ENCODE results near the gene KRT20.

The KRT20 gene

DNA sequence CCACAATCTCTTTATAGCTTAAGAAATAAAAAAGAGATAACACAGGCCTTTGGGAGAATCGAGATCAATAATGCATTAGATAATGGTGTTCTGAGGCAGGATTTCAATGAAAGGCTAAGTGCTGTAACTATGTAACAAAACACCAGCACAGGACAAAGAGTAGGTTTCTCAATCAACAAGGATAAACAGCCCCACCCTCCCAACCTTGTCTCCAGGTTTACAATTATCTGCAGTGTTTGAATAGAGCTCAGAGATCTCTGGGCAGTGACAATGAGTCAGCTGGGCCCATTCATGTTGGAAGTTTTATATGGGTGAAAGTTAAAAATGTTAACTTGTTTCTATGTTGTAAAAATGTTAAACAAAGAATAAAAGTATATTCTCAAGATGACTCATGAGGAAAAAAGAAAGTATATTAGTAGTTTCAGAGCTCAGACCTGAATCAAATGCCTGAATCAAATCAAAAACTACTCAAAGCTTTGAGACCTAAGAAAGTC is 17.0 kb upstream of the KRT20 start:
- no CpG with 5 or more reads among the region's 1 CpG for WGBS (ENCODE audit: insufficient coverage)
- Histone ChIP-seq H3K27me3 (replicated peaks in 2 of 5; ENCODE audit: control insufficient read depth in 4 of 5, insufficient read depth in 5 of 5, low read length in 4 of 5) (peaks cover 0 to 6% (median 0%) of the 10 kb centered on the region in 5 experiments), H3K9me3 (ENCODE audit: control extremely low read depth in 1 of 5, control insufficient read depth in 4 of 5, insufficient read depth in 2 of 5, low read depth in 1 of 5, low read length in 4 of 5) (no peaks in the 10 kb centered on the region), H3K4me1 (ENCODE audit: control extremely low read depth in 1 of 4, control insufficient read depth in 4 of 4, insufficient read depth in 4 of 4, low read length in 3 of 4) (no peaks in the 10 kb centered on the region), H3K4me3 (ENCODE audit: control insufficient read depth in 1 of 7, extremely low read depth in 1 of 7, insufficient read depth in 4 of 7, low read depth in 2 of 7, low read length in 6 of 7) (no peak overlapping the region), H3K27ac (ENCODE audit: insufficient read depth in 1 of 2, low read depth in 1 of 2, low read length in 2 of 2, poor library complexity in 1 of 2, severe bottlenecking in 2 of 2) (no peak overlapping the region), H3K36me3 (ENCODE audit: control insufficient read depth in 4 of 4, insufficient read depth in 4 of 4, low read length in 3 of 4) (no peaks in the 10 kb centered on the region)
- CTCF ChIA-PET = interaction anchor here (1.0 to 2.4 kb wide), 3 partner anchors 420 to 764 kb away, joined by 3 to 6 read pairs (median 6); no protein-coding TSS in a partner anchor
- DNase-seq = no peak
- POLR2A ChIA-PET = no interaction called here

GRCh38 chr17:40900809-40901356 is 15.8 kb upstream of the KRT20 start:
- Histone ChIP-seq H3K27ac (ENCODE audit: insufficient read depth in 1 of 2, low read depth in 1 of 2, low read length in 2 of 2, poor library complexity in 1 of 2, severe bottlenecking in 2 of 2) (no peak overlapping the region), H3K36me3 (ENCODE audit: control insufficient read depth in 4 of 4, insufficient read depth in 4 of 4, low read length in 3 of 4) (no peaks in the 10 kb centered on the region), H3K27me3 (replicated peaks in 2 of 5; ENCODE audit: control insufficient read depth in 4 of 5, insufficient read depth in 5 of 5, low read length in 4 of 5) (peaks cover 0 to 2% (median 0%) of the 10 kb centered on the region in 5 experiments), H3K4me3 (ENCODE audit: control insufficient read depth in 1 of 7, extremely low read depth in 1 of 7, insufficient read depth in 4 of 7, low read depth in 2 of 7, low read length in 6 of 7) (no peak overlapping the region), H3K4me1 (ENCODE audit: control extremely low read depth in 1 of 4, control insufficient read depth in 4 of 4, insufficient read depth in 4 of 4, low read length in 3 of 4) (peaks cover 0 to 8% (median under 1%) of the 10 kb centered on the region in 4 experiments), H3K9me3 (ENCODE audit: control extremely low read depth in 1 of 5, control insufficient read depth in 4 of 5, insufficient read depth in 2 of 5, low read depth in 1 of 5, low read length in 4 of 5) (no peaks in the 10 kb centered on the region)
- ChIA-PET POLR2A (no interaction called here), CTCF (interaction anchor here (1.0 to 2.4 kb wide), 5 partner anchors 10 to 648 kb away, joined by 3 to 6 read pairs (median 5); no protein-coding TSS in a partner anchor)
- no peak for DNase-seq
- 100% methylated on average over 1 of the region's 5 CpGs for WGBS (ENCODE audit: insufficient coverage)

DNA sequence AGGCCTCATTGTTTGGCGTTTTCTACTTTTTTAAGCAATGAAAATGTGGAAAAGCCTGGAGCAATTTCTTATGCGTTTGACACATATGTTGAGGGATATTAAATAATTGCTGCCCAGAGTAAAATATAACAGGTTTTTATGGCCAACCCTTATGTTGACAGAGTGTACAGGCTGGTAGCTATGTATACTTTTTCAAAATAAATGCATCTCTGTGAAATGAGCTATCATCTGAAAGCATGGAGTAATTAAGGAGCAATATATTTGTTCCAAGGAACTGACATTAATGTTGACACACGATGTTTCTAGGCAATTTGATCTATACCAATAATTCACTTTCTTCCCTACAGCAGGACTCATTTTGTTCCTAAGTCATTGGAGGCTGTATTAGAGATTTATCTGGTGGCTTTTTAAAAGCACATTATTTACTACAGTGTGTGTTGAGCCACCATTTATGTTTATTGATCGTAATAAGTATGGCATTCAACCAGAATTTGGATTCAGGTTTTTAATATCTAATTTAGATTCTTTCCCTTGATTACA is 11.9 kb upstream of the KRT20 start:
- peaks cover 0 to 17% (median 9%) of the 10 kb centered on the region in 4 experiments for H3K4me1 ChIP-seq (ENCODE audit: control extremely low read depth in 1 of 4, control insufficient read depth in 4 of 4, insufficient read depth in 4 of 4, low read length in 3 of 4)
- H3K9me3 ChIP-seq (ENCODE audit: control extremely low read depth in 1 of 5, control insufficient read depth in 4 of 5, insufficient read depth in 2 of 5, low read depth in 1 of 5, low read length in 4 of 5) = no peaks in the 10 kb centered on the region
- peaks cover 0 to 2% (median 0%) of the 10 kb centered on the region in 5 experiments for H3K27me3 ChIP-seq (replicated peaks in 2 of 5; ENCODE audit: control insufficient read depth in 4 of 5, insufficient read depth in 5 of 5, low read length in 4 of 5)
- WGBS (ENCODE audit: insufficient coverage) = 100% methylated on average over 1 of the region's 4 CpGs
- no peaks in the 10 kb centered on the region for H3K36me3 ChIP-seq (ENCODE audit: control insufficient read depth in 4 of 4, insufficient read depth in 4 of 4, low read length in 3 of 4)
- ChIA-PET POLR2A (interaction anchor here (0.6 kb wide), 1 partner anchor 230 kb away, joined by 3 read pairs; no protein-coding TSS in a partner anchor), CTCF (no interaction called here)
- H3K4me3 ChIP-seq (ENCODE audit: control insufficient read depth in 1 of 7, extremely low read depth in 1 of 7, insufficient read depth in 4 of 7, low read depth in 2 of 7, low read length in 6 of 7) = no peak overlapping the region
- DNase-seq = no peak
- H3K27ac ChIP-seq (ENCODE audit: insufficient read depth in 1 of 2, low read depth in 1 of 2, low read length in 2 of 2, poor library complexity in 1 of 2, severe bottlenecking in 2 of 2) = no peak overlapping the region

DNA sequence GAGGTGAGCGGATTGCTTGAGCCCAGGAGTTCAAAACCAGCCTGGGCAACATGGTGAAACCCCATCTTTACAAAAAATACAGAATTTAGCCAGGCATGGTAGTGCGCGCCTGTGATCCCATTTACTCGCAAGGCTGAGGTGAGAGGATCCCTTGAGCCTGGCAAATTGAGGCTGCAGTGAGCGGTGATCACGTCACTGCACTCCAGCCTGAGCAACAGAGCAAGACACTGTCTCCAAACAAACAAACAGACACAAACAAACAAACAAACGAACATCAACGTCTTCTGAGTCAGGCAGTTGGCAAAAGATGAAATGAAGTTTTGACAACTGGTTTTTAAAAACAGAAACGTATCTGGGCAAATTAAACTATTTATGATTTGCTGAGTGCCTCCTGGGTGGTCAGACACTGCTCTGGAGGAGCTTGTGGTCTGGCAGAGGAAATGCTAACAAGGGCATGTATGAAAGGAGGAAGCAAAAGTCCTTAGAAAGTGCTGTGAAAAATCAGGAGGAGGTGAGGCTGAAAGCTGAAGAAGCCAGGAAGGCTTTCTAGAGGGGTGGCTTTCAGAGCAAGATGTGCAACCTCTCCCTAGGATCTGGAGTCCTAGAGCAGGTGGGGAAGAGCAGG is 10.2 kb upstream of the KRT20 start:
- peaks cover 0 to 4% (median 2%) of the 10 kb centered on the region in 5 experiments for H3K27me3 ChIP-seq (replicated peaks in 2 of 5; ENCODE audit: control insufficient read depth in 4 of 5, insufficient read depth in 5 of 5, low read length in 4 of 5)
- no peak overlapping the region for H3K27ac ChIP-seq (ENCODE audit: insufficient read depth in 1 of 2, low read depth in 1 of 2, low read length in 2 of 2, poor library complexity in 1 of 2, severe bottlenecking in 2 of 2)
- CTCF ChIA-PET = no interaction called here
- peak overlapping the region in 1 of 7 experiments; percentile 7 for H3K4me3 ChIP-seq (ENCODE audit: control insufficient read depth in 1 of 7, extremely low read depth in 1 of 7, insufficient read depth in 4 of 7, low read depth in 2 of 7, low read length in 6 of 7)
- POLR2A ChIA-PET = no interaction called here
- H3K4me1 ChIP-seq (ENCODE audit: control extremely low read depth in 1 of 4, control insufficient read depth in 4 of 4, insufficient read depth in 4 of 4, low read length in 3 of 4) = peaks cover 0 to 17% (median 9%) of the 10 kb centered on the region in 4 experiments
- DNase-seq = peak; percentile 2 to 40 (median 32)
- WGBS (ENCODE audit: insufficient coverage) = 83% methylated on average over 7 of the region's 9 CpGs
- no peaks in the 10 kb centered on the region for H3K9me3 ChIP-seq (ENCODE audit: control extremely low read depth in 1 of 5, control insufficient read depth in 4 of 5, insufficient read depth in 2 of 5, low read depth in 1 of 5, low read length in 4 of 5)
- no peaks in the 10 kb centered on the region for H3K36me3 ChIP-seq (ENCODE audit: control insufficient read depth in 4 of 4, insufficient read depth in 4 of 4, low read length in 3 of 4)

DNA sequence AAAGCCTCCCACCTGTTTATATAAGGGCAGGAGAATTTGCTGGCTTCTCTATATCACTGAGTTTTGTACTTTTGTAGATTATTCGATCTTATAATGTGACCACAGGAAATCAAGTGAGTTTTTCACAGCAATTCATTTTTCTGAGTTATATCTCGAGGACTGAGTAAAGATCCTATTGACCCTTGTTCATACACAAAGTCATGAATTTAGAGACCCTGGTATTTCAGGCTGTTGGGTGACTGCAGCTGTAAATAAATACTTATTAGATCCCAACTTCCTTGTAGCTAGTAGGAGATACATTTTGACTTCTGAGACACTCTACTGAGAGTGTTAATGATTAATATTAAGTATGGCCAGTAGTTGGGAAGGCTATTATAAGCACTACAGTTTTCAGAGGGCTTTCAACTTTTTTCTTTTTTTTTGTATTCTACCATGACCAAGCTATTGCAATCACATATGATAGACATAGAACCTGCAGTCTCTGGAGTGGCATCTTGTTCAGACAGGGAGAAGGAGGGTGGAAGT is 3.2 kb upstream of the KRT20 start:
- no peak for DNase-seq
- POLR2A ChIA-PET = no interaction called here
- no peak overlapping the region for H3K4me3 ChIP-seq (ENCODE audit: control insufficient read depth in 1 of 7, extremely low read depth in 1 of 7, insufficient read depth in 4 of 7, low read depth in 2 of 7, low read length in 6 of 7)
- CTCF ChIA-PET = no interaction called here
- H3K36me3 ChIP-seq (ENCODE audit: control insufficient read depth in 4 of 4, insufficient read depth in 4 of 4, low read length in 3 of 4) = no peaks in the 10 kb centered on the region
- H3K4me1 ChIP-seq (ENCODE audit: control extremely low read depth in 1 of 4, control insufficient read depth in 4 of 4, insufficient read depth in 4 of 4, low read length in 3 of 4) = no peaks in the 10 kb centered on the region
- H3K27ac ChIP-seq (ENCODE audit: insufficient read depth in 1 of 2, low read depth in 1 of 2, low read length in 2 of 2, poor library complexity in 1 of 2, severe bottlenecking in 2 of 2) = no peak overlapping the region
- no peaks in the 10 kb centered on the region for H3K9me3 ChIP-seq (ENCODE audit: control extremely low read depth in 1 of 5, control insufficient read depth in 4 of 5, insufficient read depth in 2 of 5, low read depth in 1 of 5, low read length in 4 of 5)
- H3K27me3 ChIP-seq (replicated peaks in 2 of 5; ENCODE audit: control insufficient read depth in 4 of 5, insufficient read depth in 5 of 5, low read length in 4 of 5) = peaks cover 3 to 34% (median 7%) of the 10 kb centered on the region in 5 experiments
- WGBS (ENCODE audit: insufficient coverage) = 100% methylated on average over 1 of the region's 2 CpGs

DNA sequence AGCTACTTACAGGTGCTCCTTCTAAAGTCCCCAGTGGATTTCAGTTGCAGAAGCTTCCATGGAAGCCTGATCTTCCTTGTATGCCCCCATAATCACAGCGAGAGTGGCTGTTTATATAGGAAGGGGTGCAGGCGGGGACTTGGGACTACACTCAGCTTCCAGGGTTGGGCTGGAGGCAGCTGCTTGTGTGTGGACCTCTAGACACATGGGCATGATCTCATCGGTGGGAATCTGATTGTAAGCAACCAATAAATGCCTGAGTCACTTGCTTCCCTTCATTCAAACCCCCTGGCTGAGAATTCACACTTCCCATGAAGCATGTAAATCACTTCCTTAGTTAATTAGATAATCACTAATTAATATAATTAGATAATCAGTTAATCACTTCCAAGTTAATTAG is 1.0 kb upstream of the KRT20 start:
- ChIA-PET POLR2A (no interaction called here), CTCF (interaction anchor here (0.7 kb wide), 1 partner anchor 775 kb away, joined by 3 read pairs; no protein-coding TSS in a partner anchor)
- Histone ChIP-seq H3K36me3 (ENCODE audit: control insufficient read depth in 4 of 4, insufficient read depth in 4 of 4, low read length in 3 of 4) (no peaks in the 10 kb centered on the region), H3K4me1 (ENCODE audit: control extremely low read depth in 1 of 4, control insufficient read depth in 4 of 4, insufficient read depth in 4 of 4, low read length in 3 of 4) (no peaks in the 10 kb centered on the region), H3K27me3 (replicated peaks in 2 of 5; ENCODE audit: control insufficient read depth in 4 of 5, insufficient read depth in 5 of 5, low read length in 4 of 5) (peaks cover 3 to 35% (median 7%) of the 10 kb centered on the region in 5 experiments), H3K27ac (ENCODE audit: insufficient read depth in 1 of 2, low read depth in 1 of 2, low read length in 2 of 2, poor library complexity in 1 of 2, severe bottlenecking in 2 of 2) (no peak overlapping the region), H3K4me3 (ENCODE audit: control insufficient read depth in 1 of 7, extremely low read depth in 1 of 7, insufficient read depth in 4 of 7, low read depth in 2 of 7, low read length in 6 of 7) (no peak overlapping the region), H3K9me3 (ENCODE audit: control extremely low read depth in 1 of 5, control insufficient read depth in 4 of 5, insufficient read depth in 2 of 5, low read depth in 1 of 5, low read length in 4 of 5) (no peaks in the 10 kb centered on the region)
- no peak for DNase-seq
- WGBS (ENCODE audit: insufficient coverage) = 92% methylated on average over 2 of the region's 3 CpGs
